Stimulated activated CD4-positive, alpha-beta T cell treated with anti-CD3 and anti-CD28 coated beads, Interleukin-1b, Interleukin-23, amount 100 ng/mL, for 4 hours (primary cell): ENCODE results near the gene HMGCS1.
"Not testable (repeated sequence)": the region's sequence is repeated elsewhere in the genome, so short reads cannot be mapped to it uniquely, and the experiment has no call there.

Source experiments
- DNase-seq, 2 donors: peaks; one replicate each; pipeline ENCODE4 v3.0.0-alpha.2; 2020; ENCODE audit warnings: low read depth in 2 of 2

Gene HMGCS1

GRCh38 chr5:43274435-43275114 is 38.6 kb downstream of the HMGCS1 start:
- DNase-seq = no peak

- DNase-seq = no peak
These were observed 39.7 kb downstream of the HMGCS1 start for GRCh38 chr5:43273552-43273951.

- DNase-seq = no peak
These were observed 42.6 kb downstream of the HMGCS1 start for GRCh38 chr5:43270645-43271044.

- DNase-seq = no peak
These were observed 44.9 kb downstream of the HMGCS1 start for GRCh38 chr5:43268188-43268820.

GRCh38 chr5:43262269-43262668 is 50.9 kb downstream of the HMGCS1 start:
- not testable (repeated sequence) for DNase-seq

GRCh38 chr5:43258116-43258515 is 55.1 kb downstream of the HMGCS1 start:
- DNase-seq = no peak

- no peak for DNase-seq
These were observed 56.8 kb downstream of the HMGCS1 start for GRCh38 chr5:43256261-43256966.

GRCh38 chr5:43255704-43256103 is 57.5 kb downstream of the HMGCS1 start:
- no peak for DNase-seq

GRCh38 chr5:43251754-43252153 is 61.5 kb downstream of the HMGCS1 start:
- DNase-seq = no peak

GRCh38 chr5:43245724-43246385 is 67.4 kb downstream of the HMGCS1 start:
- DNase-seq = no peak

GRCh38 chr5:43244823-43245565 is 68.2 kb downstream of the HMGCS1 start:
- no peak for DNase-seq

GRCh38 chr5:43243270-43243669 is 69.9 kb downstream of the HMGCS1 start:
- no peak for DNase-seq

- no peak for DNase-seq
These were observed 71.0 kb downstream of the HMGCS1 start for GRCh38 chr5:43242196-43242595.
